ENCODE results near the gene NPEPPS.
"Not testable (repeated sequence)": the region's sequence is repeated elsewhere in the genome, so short reads cannot be mapped to it uniquely, and the experiment has no call there.

NPEPPS gene

DNA sequence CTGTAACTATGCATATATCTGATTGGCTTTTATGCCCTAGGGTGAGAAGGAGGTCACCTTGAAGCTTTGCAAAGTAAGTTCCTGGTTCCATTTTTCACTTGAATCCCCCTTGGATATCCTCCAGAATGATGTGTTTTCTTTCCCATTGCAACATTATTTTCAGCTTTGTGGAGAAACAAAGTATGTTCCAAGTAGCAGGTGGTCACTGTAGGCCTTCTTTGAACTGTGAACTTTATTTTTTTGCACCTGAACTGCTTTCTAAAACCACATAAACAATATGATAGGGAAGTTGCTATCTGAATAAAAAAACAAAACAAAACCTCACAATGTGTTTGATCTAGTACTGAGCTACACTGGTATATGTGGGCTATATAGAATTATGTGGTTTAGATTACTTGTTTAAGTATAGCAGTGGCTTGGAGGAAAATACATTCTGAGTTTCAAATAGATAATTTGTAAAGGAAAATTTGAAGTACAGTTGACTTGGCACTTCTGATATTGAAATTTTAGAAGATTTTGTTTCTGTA lies 29.7 kb downstream of the NPEPPS start:
- DNase-seq (ENCODE audit: low read depth), result not testable (repeated sequence)

- not testable (repeated sequence) for DNase-seq (ENCODE audit: low read depth)
These were observed 30.9 kb downstream of the NPEPPS start for GRCh38 chr17:47561698-47562405.

- not testable (repeated sequence) for DNase-seq (ENCODE audit: low read depth)
These were observed 31.4 kb downstream of the NPEPPS start for GRCh38 chr17:47562406-47562705.

DNA sequence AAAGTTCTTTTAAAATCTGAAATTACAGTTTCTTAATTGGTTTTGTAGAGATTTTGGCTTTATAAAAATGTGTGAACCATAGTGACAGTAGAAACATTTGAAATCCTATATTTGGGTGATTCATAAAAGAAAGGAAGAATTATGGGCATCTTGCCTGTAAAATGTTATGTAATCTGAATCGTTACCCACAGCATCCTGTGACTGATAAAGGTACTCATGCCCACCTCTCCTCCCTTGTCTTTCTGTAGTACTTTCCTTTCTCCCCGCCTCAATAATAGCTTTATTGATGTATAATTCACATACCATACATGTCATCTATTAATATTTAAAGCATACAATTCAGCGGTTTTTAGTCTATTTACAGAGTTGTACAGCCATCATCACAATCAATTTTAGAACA lies 36.4 kb downstream of the NPEPPS start:
- not testable (repeated sequence) for DNase-seq (ENCODE audit: low read depth)

- DNase-seq (ENCODE audit: low read depth), result not testable (repeated sequence)
These were observed 41.7 kb downstream of the NPEPPS start for GRCh38 chr17:47572561-47572960.

GRCh38 chr17:47582416-47582815 lies 51.5 kb downstream of the NPEPPS start:
- not testable (repeated sequence) for DNase-seq (ENCODE audit: low read depth)

DNA sequence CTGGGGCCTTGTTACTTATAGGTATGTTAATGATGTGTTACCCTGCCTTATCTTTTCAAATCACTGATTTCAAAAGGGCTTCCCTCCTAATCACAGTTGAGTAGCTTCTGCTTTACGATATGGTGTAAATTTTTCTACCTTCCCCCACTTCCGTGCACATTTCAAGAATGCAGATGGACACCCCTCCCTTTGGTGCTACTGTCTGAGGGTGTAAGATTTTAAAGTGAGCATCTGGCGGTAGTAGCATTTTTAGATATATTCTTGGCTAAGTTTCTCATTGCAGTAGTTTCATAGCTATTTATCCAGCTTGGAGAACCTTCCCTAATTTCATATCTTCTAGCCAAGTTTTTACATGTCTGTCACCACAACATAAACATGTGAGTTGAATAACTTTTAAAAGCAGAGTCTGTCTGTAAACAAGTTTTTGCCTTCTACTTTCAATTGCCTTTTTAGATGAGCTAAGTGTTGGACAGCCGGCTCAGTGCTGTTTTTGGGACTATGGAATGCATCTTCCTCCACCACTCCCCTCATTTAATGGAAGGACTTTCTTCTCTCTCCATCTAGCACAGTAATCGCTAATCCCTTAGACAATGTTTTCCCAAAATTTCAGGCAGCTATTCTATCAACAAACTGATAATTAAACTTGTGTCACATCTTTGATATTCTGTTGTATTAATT lies 55.6 kb downstream of the NPEPPS start:
- not testable (repeated sequence) for DNase-seq (ENCODE audit: low read depth)

DNA sequence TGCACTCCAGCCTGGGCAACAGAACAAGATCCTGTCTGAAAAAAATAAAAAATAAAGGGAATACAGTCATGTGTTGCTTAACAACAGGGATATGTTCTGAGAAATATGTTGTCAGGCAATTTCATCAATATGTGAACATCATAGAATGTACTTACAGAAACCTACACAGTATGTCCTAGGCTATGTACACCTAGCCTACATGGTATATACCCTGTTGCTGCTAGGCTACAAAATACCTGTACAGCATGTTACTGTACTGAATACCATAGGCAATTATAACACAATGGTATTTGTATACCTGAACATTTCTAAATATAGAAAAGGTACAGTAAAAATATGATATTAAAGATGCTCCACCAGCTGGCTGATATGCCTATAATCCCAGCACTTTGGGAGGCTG lies 62.6 kb downstream of the NPEPPS start:
- DNase-seq (ENCODE audit: low read depth), result not testable (repeated sequence)

- no peak for DNase-seq (ENCODE audit: low read depth)
These were observed 73.1 kb downstream of the NPEPPS start for GRCh38 chr17:47603830-47604597.

DNA sequence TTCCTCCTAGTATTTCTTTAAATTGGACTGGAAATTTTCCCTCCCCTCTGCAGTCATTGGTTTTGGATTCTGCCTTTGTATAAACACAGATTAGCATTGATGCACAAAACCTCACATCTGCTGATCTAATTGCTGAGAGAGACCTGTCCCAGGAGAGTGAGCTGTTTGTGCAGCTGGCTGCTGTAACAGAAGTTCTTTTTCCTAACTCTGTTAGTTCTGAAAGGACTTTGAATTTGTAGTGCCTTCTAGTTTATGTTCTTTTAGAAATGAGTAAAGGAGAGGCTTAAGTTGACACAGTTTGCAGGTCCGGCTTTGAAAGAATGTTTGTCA lies 73.7 kb downstream of the NPEPPS start:
- DNase-seq (ENCODE audit: low read depth), result no peak

- no peak for DNase-seq (ENCODE audit: low read depth)
These were observed 74.1 kb downstream of the NPEPPS start for GRCh38 chr17:47605011-47605410.

- no peak for DNase-seq (ENCODE audit: low read depth)
These were observed 76.6 kb downstream of the NPEPPS start for GRCh38 chr17:47607481-47607880.

GRCh38 chr17:47611372-47612350 lies 80.8 kb downstream of the NPEPPS start:
- no peak for DNase-seq (ENCODE audit: low read depth)

GRCh38 chr17:47615766-47616424 lies 85.0 kb downstream of the NPEPPS start:
- no peak for DNase-seq (ENCODE audit: low read depth)

DNA sequence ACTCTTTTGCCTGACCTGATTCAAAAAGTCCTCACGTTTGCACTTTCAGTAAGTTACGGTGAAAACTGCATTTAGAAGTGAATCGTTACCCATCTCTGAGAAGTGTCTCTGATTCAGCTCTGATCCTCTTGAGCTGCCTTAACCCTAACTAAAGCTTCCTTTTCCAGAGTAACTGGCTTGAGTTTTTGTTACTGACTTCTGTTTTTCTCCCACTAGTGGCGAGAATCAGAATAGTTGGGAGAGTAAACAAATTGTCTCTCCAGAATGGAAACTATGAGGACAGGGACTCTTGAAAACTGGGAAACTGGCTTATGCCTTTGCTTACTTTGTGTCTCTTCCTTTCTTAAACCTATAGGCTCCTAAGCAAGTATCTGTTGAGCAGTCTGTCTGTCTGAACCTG lies 87.5 kb downstream of the NPEPPS start:
- DNase-seq (ENCODE audit: low read depth), result no peak

DNA sequence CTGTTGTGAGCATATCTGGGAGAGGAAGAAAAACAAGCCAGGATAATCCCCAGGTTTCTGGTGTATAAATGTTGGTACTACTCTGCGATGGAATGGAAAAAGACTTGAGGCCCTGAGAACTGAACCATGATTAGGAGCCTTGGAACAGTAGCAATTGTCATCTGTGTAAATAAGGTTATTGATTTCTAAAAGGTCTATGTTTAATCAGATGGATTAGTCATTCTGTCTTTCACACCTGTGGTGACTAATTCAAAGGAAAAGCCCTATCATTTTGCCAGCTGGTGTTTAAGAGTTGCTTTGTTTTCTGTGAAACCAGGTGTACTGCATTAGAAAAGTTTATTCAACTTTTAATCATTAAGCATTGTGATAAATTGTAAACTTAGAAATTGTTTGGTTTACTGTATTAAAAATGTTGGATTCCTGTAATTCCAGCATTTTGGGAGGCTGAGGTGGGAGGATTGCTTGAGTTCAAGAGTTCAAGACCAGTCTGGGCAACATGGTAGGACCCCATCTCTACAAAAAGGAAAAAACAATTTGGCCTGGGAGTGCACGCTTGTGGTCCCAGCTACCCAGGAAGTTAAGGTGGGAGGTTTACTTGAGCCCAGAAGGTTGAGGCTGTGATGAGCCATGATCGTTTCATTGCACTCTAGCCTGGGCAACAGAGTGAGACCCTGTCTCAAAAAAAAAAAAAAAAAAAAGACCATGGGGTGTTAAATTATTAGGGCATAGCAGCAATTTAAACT lies 89.8 kb downstream of the NPEPPS start:
- no peak for DNase-seq (ENCODE audit: low read depth)

DNA sequence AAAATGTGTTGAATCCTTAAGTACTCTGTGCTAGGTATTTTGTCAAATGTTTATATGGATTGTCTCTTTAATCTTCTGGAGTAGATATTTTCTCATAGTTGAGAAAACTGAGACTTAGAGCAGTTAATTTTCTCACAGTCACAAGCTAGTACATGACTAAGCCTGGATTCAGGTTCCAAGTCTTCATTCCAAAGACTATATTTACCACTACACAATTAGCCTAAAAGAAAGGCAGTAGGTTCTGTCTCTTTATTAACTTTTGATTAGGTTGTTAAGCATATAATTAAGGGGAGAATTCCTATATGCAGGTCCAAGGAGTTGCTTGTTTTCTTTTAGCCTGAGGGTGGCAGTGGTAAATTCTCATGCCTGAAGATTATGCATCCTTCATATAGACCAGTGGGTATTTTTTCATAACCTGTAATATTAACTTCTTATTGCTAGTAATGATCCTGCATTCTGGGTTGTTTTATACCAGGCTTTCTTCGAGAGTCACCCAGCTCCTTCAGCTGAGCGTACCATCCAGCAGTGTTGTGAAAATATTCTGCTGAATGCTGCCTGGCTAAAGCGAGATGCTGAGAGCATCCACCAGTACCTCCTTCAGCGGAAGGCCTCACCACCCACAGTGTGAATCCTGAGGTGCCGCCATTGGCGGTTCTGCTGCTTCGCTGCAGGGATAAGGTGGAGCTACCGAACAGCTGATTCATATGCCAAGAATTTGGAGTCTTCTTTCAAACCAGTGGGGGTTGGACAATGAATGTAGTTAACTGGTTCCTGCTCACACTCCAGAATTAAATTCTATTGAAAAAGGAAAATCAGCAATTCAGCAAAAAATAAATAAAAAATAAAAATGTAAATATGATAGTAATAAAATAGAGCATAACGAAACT lies 90.6 kb downstream of the NPEPPS start:
- no peak for DNase-seq (ENCODE audit: low read depth)

- DNase-seq (ENCODE audit: low read depth), result no peak
These were observed 91.3 kb downstream of the NPEPPS start for GRCh38 chr17:47622180-47622549.

- DNase-seq (ENCODE audit: low read depth), result no peak
These were observed 93.8 kb downstream of the NPEPPS start for GRCh38 chr17:47624727-47625068.

Measured in stimulated activated CD8-positive, alpha-beta memory T cell treated with anti-CD3 and anti-CD28 coated beads, Interleukin-15, amount 100 ng/mL, for 1 hour (primary cell).